GM10266 (cell line): ENCODE measurements around the gene NCF4.

Experiments
- DNase-seq: peaks from one replicate; pipeline ENCODE4 v3.0.0; 2012; ENCODE audit errors: extremely low spot score
- CTCF ChIP-seq: IDR thresholded peaks from 2 replicates; pipeline ENCODE4 v1.5.1; 2012; ENCODE audit warnings: mild to moderate bottlenecking, low read depth; ENCODE audit not compliant: control insufficient read depth, insufficient read depth; ENCODE audit errors: missing control alignments

NCF4 gene

GRCh38 chr22:36817525-36817848 lies 43.3 kb upstream of the NCF4 start:
- no peak for DNase-seq
- no peak for TF ChIP-seq CTCF

- DNase-seq, result no peak
- TF ChIP-seq CTCF, result no peak
Measured at GRCh38 chr22:36818010-36818642, 42.7 kb upstream of the NCF4 start.

- no peak for TF ChIP-seq CTCF
- DNase-seq, result no peak
Measured at GRCh38 chr22:36819112-36819511, 41.7 kb upstream of the NCF4 start.

GRCh38 chr22:36822581-36822980 lies 38.2 kb upstream of the NCF4 start:
- no peak for TF ChIP-seq CTCF
- DNase-seq, result no peak

GRCh38 chr22:36823186-36823839 lies 37.5 kb upstream of the NCF4 start:
- TF ChIP-seq CTCF, result no peak
- no peak for DNase-seq

GRCh38 chr22:36824655-36825054 lies 36.2 kb upstream of the NCF4 start:
- DNase-seq, result no peak
- no peak for TF ChIP-seq CTCF

- TF ChIP-seq CTCF, result no peak
- no peak for DNase-seq
Measured at GRCh38 chr22:36826262-36826661, 34.5 kb upstream of the NCF4 start.
